Activated CD4-positive, alpha-beta memory T cell treated with anti-CD3 and anti-CD28 coated beads, Interleukin-2, amount 10 ng/mL, durations not matched to agents 7 days and 5 days (primary cell): Measurements from ENCODE around the gene VPS9D1. TPM values are rescaled to one million over a fixed set of nuclear protein-coding genes. Genes with fewer than 3 reads are reported as not detected.
A peak's percentile ranks its signal among the peaks of the same experiment; 100 is the strongest.
"Not testable (repeated sequence)": the region's sequence is repeated elsewhere in the genome, so short reads cannot be mapped to it uniquely, and the experiment has no call there.

ENCODE experiments used
- CTCF ChIA-PET: fragments of 350-600 bp; sonication (Branson Sonifier 250); formaldehyde crosslinking; loops from one replicate; lab custom pipeline; 2021; ENCODE audit warnings: antibody characterized with exemption, inconsistent platforms; lab: Charles Lee
- POLR2A ChIA-PET: fragments of 350-600 bp; sonication (Branson Sonifier 250); formaldehyde crosslinking; loops from one replicate; lab custom pipeline; 2021; ENCODE audit warnings: antibody characterized with exemption; lab: Charles Lee
- DNase-seq: peaks from one replicate; pipeline ENCODE4 v3.0.0-alpha.2; 2020
- H3K27ac Mint-ChIP-seq: one replicate; pipeline ENCODE4 v1.8.0; 2021; ENCODE audit warnings: mild to moderate bottlenecking, mixed read lengths
- H3K27me3 Mint-ChIP-seq: one replicate; pipeline ENCODE4 v1.8.0; 2021; ENCODE audit warnings: mixed read lengths
- H3K36me3 Mint-ChIP-seq: one replicate; pipeline ENCODE4 v1.8.0; 2021; ENCODE audit warnings: low read depth, mixed read lengths
- H3K4me1 Mint-ChIP-seq: one replicate; pipeline ENCODE4 v1.8.0; 2021; ENCODE audit warnings: mixed read lengths
- H3K4me3 Mint-ChIP-seq: one replicate; pipeline ENCODE4 v1.8.0; 2021; ENCODE audit warnings: mild to moderate bottlenecking, mixed read lengths
- H3K9me3 Mint-ChIP-seq: one replicate; pipeline ENCODE4 v1.8.0; 2021; ENCODE audit warnings: mixed read lengths
- total RNA-seq, 2 experiments: library from RNA; stranded (reverse); gene quantifications; one replicate each; pipeline ENCODE4 v1.2.3, GENCODE V29; 2021

The VPS9D1 gene
- total RNA-seq, 2 experiments from 2014 or later: 7.0 to 7.8 TPM

DNA sequence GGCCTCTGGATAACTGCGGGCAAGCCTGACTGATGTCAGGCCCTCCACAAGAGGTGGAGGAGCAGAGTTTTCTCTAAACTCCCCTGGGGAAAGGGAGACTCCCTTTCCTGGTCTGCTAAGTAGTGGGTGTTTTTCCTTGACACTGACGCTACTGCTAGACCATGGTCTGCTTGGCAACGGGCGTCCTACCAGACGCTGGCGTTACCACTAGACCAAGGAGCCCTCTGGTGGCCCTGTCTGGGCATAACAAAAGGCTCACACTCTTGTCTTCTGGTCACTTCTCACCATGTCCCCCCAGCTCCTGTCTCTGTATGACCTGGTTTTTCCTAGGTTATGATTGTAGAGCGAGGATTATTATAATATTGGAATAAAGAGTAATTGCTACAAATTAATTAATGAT is 53.7 kb downstream of the VPS9D1 start:
- H3K4me3 Mint-ChIP-seq, DNase-seq, H3K27ac Mint-ChIP-seq, H3K9me3 Mint-ChIP-seq, CTCF ChIA-PET, H3K27me3 Mint-ChIP-seq, POLR2A ChIA-PET: not testable (repeated sequence)
- Mint-ChIP-seq H3K36me3 (peaks cover 19% of the 10 kb centered on the region), H3K4me1 (peaks cover 12% of the 10 kb centered on the region)

DNA sequence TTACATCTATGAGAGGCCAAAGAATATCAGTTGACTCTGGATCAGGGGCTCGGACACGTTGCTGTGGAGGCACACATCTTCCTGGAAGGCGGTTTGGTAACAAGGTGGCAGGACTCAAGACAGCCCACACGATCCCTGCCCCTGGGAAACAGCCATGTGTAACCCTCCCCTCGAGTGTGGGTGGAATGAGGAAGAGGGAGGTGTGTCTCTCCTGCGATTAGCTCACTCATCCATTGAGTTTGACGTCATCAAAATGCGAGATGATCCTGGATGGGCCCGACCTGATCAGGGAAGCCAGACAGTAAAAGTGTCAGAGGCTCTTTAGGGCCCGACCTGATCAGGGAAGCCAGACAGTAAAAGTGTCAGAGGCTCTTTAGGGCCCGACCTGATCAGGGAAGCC is 56.5 kb downstream of the VPS9D1 start:
- H3K27me3 Mint-ChIP-seq, DNase-seq, H3K27ac Mint-ChIP-seq, POLR2A ChIA-PET, H3K4me3 Mint-ChIP-seq, H3K9me3 Mint-ChIP-seq: not testable (repeated sequence)
- Mint-ChIP-seq H3K4me1 (peaks cover 13% of the 10 kb centered on the region), H3K36me3 (peaks cover 41% of the 10 kb centered on the region)
- CTCF ChIA-PET: interaction anchor here (0.6 kb wide), 1 partner anchor 113 kb away, joined by 5 read pairs; no protein-coding TSS in a partner anchor

GRCh38 chr16:89661215-89661614 is 59.5 kb downstream of the VPS9D1 start:
- peaks cover 41% of the 10 kb centered on the region for H3K36me3 Mint-ChIP-seq
- no peak overlapping the region for H3K4me3 Mint-ChIP-seq
- no peaks in the 10 kb centered on the region for H3K27me3 Mint-ChIP-seq
- POLR2A ChIA-PET: no interaction called here
- CTCF ChIA-PET: interaction anchor here (0.6 kb wide), 1 partner anchor 176 kb away, joined by 5 read pairs; no protein-coding TSS in a partner anchor
- peaks cover 30% of the 10 kb centered on the region for H3K4me1 Mint-ChIP-seq
- no peak for DNase-seq
- H3K27ac Mint-ChIP-seq: no peak overlapping the region
- H3K9me3 Mint-ChIP-seq: no peaks in the 10 kb centered on the region

DNA sequence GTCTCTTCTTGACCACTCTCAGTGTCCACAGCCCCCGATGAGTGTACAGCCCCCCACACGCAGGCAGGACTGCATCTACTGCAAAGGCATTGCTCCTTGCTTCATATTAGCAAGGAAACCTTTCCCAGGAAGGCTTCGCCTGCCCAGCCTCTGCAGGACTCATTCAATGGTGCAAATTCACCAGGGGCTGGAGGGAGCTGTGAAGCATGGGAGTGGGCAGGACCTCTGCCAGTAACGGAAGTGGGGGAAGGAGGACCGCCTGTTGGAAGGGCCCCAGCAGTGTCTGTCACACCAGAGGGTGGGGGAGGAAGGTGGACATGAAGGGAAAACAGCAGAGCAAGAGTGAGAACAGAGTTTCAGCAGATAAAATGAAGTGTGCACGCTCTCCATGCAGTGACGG is 60.6 kb downstream of the VPS9D1 start:
- CTCF ChIA-PET: no interaction called here
- H3K4me1 Mint-ChIP-seq: peaks cover 41% of the 10 kb centered on the region
- no peak for DNase-seq

GRCh38 chr16:89658221-89658879 is 62.3 kb downstream of the VPS9D1 start:
- Mint-ChIP-seq H3K9me3 (no peaks in the 10 kb centered on the region), H3K27ac (peak overlapping the region; percentile 78), H3K4me3 (peak overlapping the region; percentile 90), H3K4me1 (peaks cover 49% of the 10 kb centered on the region), H3K36me3 (peaks cover 36% of the 10 kb centered on the region), H3K27me3 (no peaks in the 10 kb centered on the region)
- CTCF ChIA-PET: interaction anchor here (2.0 kb wide), 1 partner anchor 42 kb away, joined by 7 read pairs; the partner anchor contains the start of gene SPATA2L
- POLR2A ChIA-PET: interaction anchor here (0.8 to 2.3 kb wide), 11 partner anchors 17 to 206 kb away, joined by 3 to 16 read pairs (median 3); partner anchors contain the start of genes CDK10, SPATA2L and SPG7
- DNase-seq: peak; percentile 33

More for the DNA sequence above, 60.6 kb downstream of the VPS9D1 start:
- POLR2A ChIA-PET: interaction anchor here (1.3 to 1.4 kb wide), 2 partner anchors 8 to 26 kb away, joined by 3 to 4 read pairs; partner anchors contain the start of gene CDK10
- peaks cover 43% of the 10 kb centered on the region for H3K36me3 Mint-ChIP-seq
- peak overlapping the region; percentile 9 for H3K27ac Mint-ChIP-seq
- H3K9me3 Mint-ChIP-seq: no peaks in the 10 kb centered on the region
- H3K4me3 Mint-ChIP-seq: peak overlapping the region; percentile 7
- H3K27me3 Mint-ChIP-seq: no peaks in the 10 kb centered on the region

DNA sequence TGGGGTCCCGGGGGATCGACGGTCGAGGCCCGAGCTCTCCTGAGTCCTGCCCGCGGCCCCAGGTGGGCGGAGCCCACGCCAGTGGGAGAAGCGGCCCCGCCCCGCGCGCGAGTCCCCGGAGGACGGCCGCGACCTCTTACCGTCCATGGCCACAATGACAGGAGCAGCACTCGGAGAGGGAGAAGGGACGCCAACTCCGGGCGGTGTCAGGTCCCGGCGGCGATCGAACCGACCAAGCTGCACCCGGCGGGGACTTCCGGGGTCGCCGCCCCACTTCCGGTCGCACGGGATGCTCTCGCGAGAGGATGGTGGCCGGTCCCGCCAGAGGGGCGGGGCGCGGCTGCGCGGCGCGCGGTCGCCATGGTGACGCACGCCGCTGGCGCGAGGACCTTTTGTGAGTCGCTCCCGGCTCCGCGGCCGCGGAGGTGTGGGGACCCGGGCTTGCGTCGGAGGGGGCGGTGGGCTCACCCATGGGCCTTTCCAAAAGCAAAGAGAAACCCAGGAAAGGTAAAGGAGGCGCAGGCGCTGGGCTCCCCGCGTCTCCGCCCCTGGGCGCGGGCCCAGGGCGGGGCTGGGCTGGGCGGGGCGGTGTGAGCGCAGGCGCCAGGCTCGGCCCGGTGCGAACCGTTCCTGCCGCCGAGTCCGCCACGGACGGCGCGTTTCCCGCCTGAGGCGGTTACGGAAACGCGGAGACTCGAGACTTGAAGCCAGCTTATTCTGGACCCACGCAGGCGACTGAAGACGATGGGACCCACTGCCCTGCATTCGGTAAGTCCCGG is 63.1 kb downstream of the VPS9D1 start, which contains the start of the genes CHMP1A and SPATA33:
Gene CHMP1A, minus strand, starts transcription at position 267 of the 779 bp plus-strand sequence. Its CDS starts 120 bp downstream, at position 147.
Gene SPATA33, plus strand, starts transcription at position 395 of the 779 bp plus-strand sequence. Its CDS starts 76 bp downstream, at position 471.
- POLR2A ChIA-PET: interaction anchor here (0.7 to 2.3 kb wide), 12 partner anchors 28 to 395 kb away, joined by 3 to 16 read pairs (median 4); partner anchors contain the start of genes CDK10 and SPATA2L
- Mint-ChIP-seq H3K4me1 (peaks cover 49% of the 10 kb centered on the region), H3K27me3 (no peaks in the 10 kb centered on the region), H3K9me3 (no peaks in the 10 kb centered on the region), H3K27ac (peak within 1 kb of the TSS; percentile 78), H3K36me3 (peaks cover 30% of the 10 kb centered on the region), H3K4me3 (peak within 1 kb of the TSS; percentile 90)
- CTCF ChIA-PET: interaction anchor here (0.6 to 2.0 kb wide), 2 partner anchors 43 to 121 kb away, joined by 5 to 7 read pairs; partner anchors contain the start of gene SPATA2L
- peak; percentile 93 for DNase-seq

Other genes with a start within 250 kb of the VPS9D1 start
- gene ANKRD11, start 230.3 kb downstream of the VPS9D1 start, total RNA-seq: 100 to 1,000 TPM; 199 to 208 TPM
- gene SPG7, start 212.5 kb downstream of the VPS9D1 start, total RNA-seq: 10 to 100 TPM; 73.9 to 77.9 TPM
- gene RPL13, start 160.2 kb downstream of the VPS9D1 start, total RNA-seq: 1,000 to 10,000 TPM; 2,083 to 2,114 TPM
- 1 to 10 TPM; 3.3 to 4.4 TPM for gene CPNE7, start 145.1 kb downstream of the VPS9D1 start, total RNA-seq
- not detected for gene DPEP1, start 107.3 kb downstream of the VPS9D1 start, total RNA-seq
- 100 to 1,000 TPM in 1 of 2 experiments, 10 to 100 TPM in 1; 93.8 to 102 TPM for gene CHMP1A, start 63.2 kb downstream of the VPS9D1 start, total RNA-seq
- 1 to 10 TPM; 8.1 to 9.2 TPM for gene SPATA33, start 63.1 kb downstream of the VPS9D1 start, total RNA-seq
- 10 to 100 TPM; 73.2 to 74.0 TPM for gene CDK10, start 34.2 kb downstream of the VPS9D1 start, total RNA-seq
- gene SPATA2L, start 19.2 kb downstream of the VPS9D1 start, total RNA-seq: 10 to 100 TPM in 1 of 2 experiments, 1 to 10 TPM in 1; 9.4 to 10.0 TPM
- gene ZNF276, start 639 bp upstream of the VPS9D1 start, total RNA-seq: 10 to 100 TPM; 50.4 to 56.5 TPM
- gene FANCA, start 95.7 kb upstream of the VPS9D1 start, total RNA-seq: 10 to 100 TPM; 82.9 to 94.6 TPM
- gene SPIRE2, start 107.6 kb upstream of the VPS9D1 start, total RNA-seq: 1 to 10 TPM; 1.6 to 1.8 TPM
- 100 to 1,000 TPM; 167 to 192 TPM for gene TCF25, start 152.7 kb upstream of the VPS9D1 start, total RNA-seq
- gene MC1R, start 198.0 kb upstream of the VPS9D1 start, total RNA-seq: 1 to 10 TPM; 3.6 to 4.1 TPM
- gene TUBB3, start 202.4 kb upstream of the VPS9D1 start, total RNA-seq: 1 to 10 TPM; 3.6 to 4.0 TPM
- gene DEF8, start 227.9 kb upstream of the VPS9D1 start, total RNA-seq: 10 to 100 TPM; 33.1 to 33.6 TPM